Activated CD8-positive, alpha-beta memory T cell treated with anti-CD3 and anti-CD28 coated beads for 4 hours (primary cell): ENCODE measurements around the gene ARID5B.

ENCODE experiments used
- DNase-seq, 2 donors: peaks; one replicate each; pipeline ENCODE4 v3.0.0-alpha.2; 2020; ENCODE audit warnings: low read depth in 2 of 2

Gene ARID5B

GRCh38 chr10:61937631-61938351 lies 36.3 kb downstream of the ARID5B start:
- DNase-seq: no peak

GRCh38 chr10:61939902-61940301 lies 38.4 kb downstream of the ARID5B start:
- no peak for DNase-seq

- no peak for DNase-seq
These were observed 39.7 kb downstream of the ARID5B start for GRCh38 chr10:61941202-61941681.

GRCh38 chr10:61942604-61943461 lies 41.3 kb downstream of the ARID5B start:
- DNase-seq: no peak

- no peak for DNase-seq
These were observed 42.3 kb downstream of the ARID5B start for GRCh38 chr10:61943674-61944378.

GRCh38 chr10:61944410-61945147 lies 43.1 kb downstream of the ARID5B start:
- DNase-seq: no peak

GRCh38 chr10:61949687-61950086 lies 48.2 kb downstream of the ARID5B start:
- no peak for DNase-seq

GRCh38 chr10:61950449-61951143 lies 49.1 kb downstream of the ARID5B start:
- no peak for DNase-seq

- DNase-seq: no peak
These were observed 49.6 kb downstream of the ARID5B start for GRCh38 chr10:61951144-61951483.

GRCh38 chr10:61952028-61952674 lies 50.7 kb downstream of the ARID5B start:
- no peak for DNase-seq

- no peak for DNase-seq
These were observed 51.7 kb downstream of the ARID5B start for GRCh38 chr10:61953183-61953582.

- no peak for DNase-seq
These were observed 56.3 kb downstream of the ARID5B start for GRCh38 chr10:61957806-61958205.

GRCh38 chr10:61958311-61958710 lies 56.8 kb downstream of the ARID5B start:
- DNase-seq: no peak

- DNase-seq: no peak
These were observed 57.3 kb downstream of the ARID5B start for GRCh38 chr10:61958805-61959204.

GRCh38 chr10:61959814-61960213 lies 58.3 kb downstream of the ARID5B start:
- no peak for DNase-seq

GRCh38 chr10:61960396-61961120 lies 59.1 kb downstream of the ARID5B start:
- DNase-seq: no peak

- DNase-seq: no peak
These were observed 59.8 kb downstream of the ARID5B start for GRCh38 chr10:61961278-61961677.

- no peak for DNase-seq
These were observed 61.5 kb downstream of the ARID5B start for GRCh38 chr10:61962971-61963370.

GRCh38 chr10:61963669-61964058 lies 62.2 kb downstream of the ARID5B start:
- no peak for DNase-seq
